Measurements from ENCODE around the gene USP35.

DNA sequence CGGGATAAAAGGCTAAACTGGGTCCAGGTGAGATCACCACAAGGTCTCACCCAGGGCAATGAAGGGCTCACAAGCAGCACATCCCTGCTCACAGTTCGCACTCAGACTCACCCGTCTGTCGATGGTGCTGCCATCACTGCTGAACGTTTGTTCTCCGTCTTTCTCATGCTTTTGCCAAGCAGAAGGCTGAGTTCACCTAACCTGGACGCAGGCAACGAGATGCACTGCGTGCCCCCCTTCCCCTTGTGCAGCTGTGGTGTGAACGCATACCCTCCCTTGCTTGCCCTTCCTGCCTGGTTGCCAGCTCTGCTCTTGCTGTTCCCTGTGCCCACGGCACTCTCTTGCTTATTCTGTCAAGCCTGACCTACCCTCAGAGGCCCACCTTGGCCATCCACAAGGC, 18.3 kb upstream of the USP35 start:
- TF ChIP-seq, protein P1, sequence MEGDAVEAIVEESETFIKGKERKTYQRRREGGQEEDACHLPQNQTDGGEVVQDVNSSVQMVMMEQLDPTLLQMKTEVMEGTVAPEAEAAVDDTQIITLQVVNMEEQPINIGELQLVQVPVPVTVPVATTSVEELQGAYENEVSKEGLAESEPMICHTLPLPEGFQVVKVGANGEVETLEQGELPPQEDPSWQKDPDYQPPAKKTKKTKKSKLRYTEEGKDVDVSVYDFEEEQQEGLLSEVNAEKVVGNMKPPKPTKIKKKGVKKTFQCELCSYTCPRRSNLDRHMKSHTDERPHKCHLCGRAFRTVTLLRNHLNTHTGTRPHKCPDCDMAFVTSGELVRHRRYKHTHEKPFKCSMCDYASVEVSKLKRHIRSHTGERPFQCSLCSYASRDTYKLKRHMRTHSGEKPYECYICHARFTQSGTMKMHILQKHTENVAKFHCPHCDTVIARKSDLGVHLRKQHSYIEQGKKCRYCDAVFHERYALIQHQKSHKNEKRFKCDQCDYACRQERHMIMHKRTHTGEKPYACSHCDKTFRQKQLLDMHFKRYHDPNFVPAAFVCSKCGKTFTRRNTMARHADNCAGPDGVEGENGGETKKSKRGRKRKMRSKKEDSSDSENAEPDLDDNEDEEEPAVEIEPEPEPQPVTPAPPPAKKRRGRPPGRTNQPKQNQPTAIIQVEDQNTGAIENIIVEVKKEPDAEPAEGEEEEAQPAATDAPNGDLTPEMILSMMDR (IDR thresholded peaks at IDR 0.05) = no peak
- no peak for TF ChIP-seq POLR2A (IDR thresholded peaks at IDR 0.05)
- no peak for TF ChIP-seq EP300 (IDR thresholded peaks at IDR 0.05)
